ENCODE measurements around the gene NUDT2. TPM values are rescaled to one million over a fixed set of nuclear protein-coding genes. Genes with fewer than 3 reads are reported as not detected.

Gene NUDT2
- total and polyA plus RNA-seq, 10 donors, result 10.4 to 32.1 (median 16.0) TPM

- no peak for DNase-seq
- Histone ChIP-seq H3K9me3 (no peaks in the 10 kb centered on the region), H3K4me3 (no peak overlapping the region), H3K27me3 (replicated peaks in 1 of 7) (peaks cover 0 to 7% (median 0%) of the 10 kb centered on the region in 7 donors), H3K36me3 (no peaks in the 10 kb centered on the region), H3K4me1 (peaks cover 0 to 1% (median 0%) of the 10 kb centered on the region in 6 donors), H3K27ac (no peak overlapping the region)
- 73 to 94% (median 80%) methylated on average over 3 of the region's 3 CpGs for WGBS, 5 donors
- TF ChIP-seq POLR2A (IDR thresholded peaks at IDR 0.05), result no peak
- TF ChIP-seq POLR2AphosphoS5 (IDR thresholded peaks at IDR 0.05), result no peak
- TF ChIP-seq CTCF (IDR thresholded peaks at IDR 0.05 in 8 of 11, conservative IDR thresholded peaks at IDR 0.05 in 3 of 11), result no peak
- intact Hi-C loops (cut with DNase I; ENCODE audit: low total_unique reads), result loop anchor here (10.0 kb wide), 1 partner anchor 132 kb away; no protein-coding TSS in a partner anchor
Measured at GRCh38 chr9:34386656-34387055, 57.3 kb downstream of the NUDT2 start.

GRCh38 chr9:34387239-34387638 lies 57.9 kb downstream of the NUDT2 start:
- Histone ChIP-seq H3K27me3 (replicated peaks in 1 of 7) (peaks cover 0 to 12% (median 0%) of the 10 kb centered on the region in 7 donors), H3K27ac (no peak overlapping the region)
- DNase-seq, result no peak

GRCh38 chr9:34392511-34392910 lies 63.1 kb downstream of the NUDT2 start:
- Histone ChIP-seq H3K27ac (no peak overlapping the region), H3K36me3 (peaks cover 0 to under 1% (median 0%) of the 10 kb centered on the region in 6 donors), H3K4me3 (no peak overlapping the region), H3K27me3 (replicated peaks in 1 of 7) (peaks cover 0 to 12% (median 0%) of the 10 kb centered on the region in 7 donors), H3K4me1 (no peaks in the 10 kb centered on the region), H3K9me3 (no peaks in the 10 kb centered on the region)
- DNase-seq, result no peak
- no peak for TF ChIP-seq POLR2A (IDR thresholded peaks at IDR 0.05)
- no peak for TF ChIP-seq POLR2AphosphoS5 (IDR thresholded peaks at IDR 0.05)
- no peak for TF ChIP-seq CTCF (IDR thresholded peaks at IDR 0.05 in 8 of 11, conservative IDR thresholded peaks at IDR 0.05 in 3 of 11)
- intact Hi-C loops (cut with DNase I; ENCODE audit: low total_unique reads), result no loop called here
- 42 to 70% (median 50%) methylated on average over 1 of the region's 1 CpG for WGBS, 5 donors

More at GRCh38 chr9:34387239-34387638, 57.9 kb downstream of the NUDT2 start:
- TF ChIP-seq CTCF (IDR thresholded peaks at IDR 0.05 in 8 of 11, conservative IDR thresholded peaks at IDR 0.05 in 3 of 11) (no peak), POLR2AphosphoS5 (IDR thresholded peaks at IDR 0.05) (no peak), POLR2A (IDR thresholded peaks at IDR 0.05) (no peak)
- Histone ChIP-seq H3K36me3 (no peaks in the 10 kb centered on the region), H3K4me3 (no peak overlapping the region), H3K9me3 (no peaks in the 10 kb centered on the region), H3K4me1 (no peaks in the 10 kb centered on the region)
- WGBS, 5 donors, result 55 to 90% (median 76%) methylated on average over 2 to 4 of the region's 4 CpGs
- intact Hi-C loops (cut with DNase I; ENCODE audit: low total_unique reads), result loop anchor here (10.0 kb wide), 1 partner anchor 132 kb away; no protein-coding TSS in a partner anchor

Small RNA genes lying within 50 kb of the gene (small RNA-seq; reads per million reads assigned to genes)
- gene RF00019 (0 reads per million in 4 donors), gene RNU2-50P (0.12 to 0.38 (median 0.21) reads per million in 4 donors)

Other genes starting within 250 kb of the NUDT2 start
- 100 to 1,000 TPM in 1 of 7 donors, 10 to 100 TPM in 6; 36.5 to 107 (median 38.6) TPM for gene DCAF12, start 202.9 kb upstream of the NUDT2 start, total RNA-seq
- gene DCAF12, start 202.9 kb upstream of the NUDT2 start, polyA plus RNA-seq, result 10 to 100 TPM in 2 of 3 donors, 1 to 10 TPM in 1; 5.6 to 12.9 (median 11.2) TPM
- gene UBAP1, start 150.5 kb upstream of the NUDT2 start, total RNA-seq, result 10 to 100 TPM; 37.4 to 56.0 (median 44.9) TPM
- 10 to 100 TPM; 17.3 to 25.7 (median 20.2) TPM for gene UBAP1, start 150.5 kb upstream of the NUDT2 start, polyA plus RNA-seq
- 1 to 10 TPM in 3 of 7 donors, under 1 TPM in 4; 0.52 to 1.8 (median 0.83) TPM for gene KIF24, start 301 bp upstream of the NUDT2 start, total RNA-seq
- under 1 TPM; 0.15 to 0.33 (median 0.32) TPM for gene KIF24, start 301 bp upstream of the NUDT2 start, polyA plus RNA-seq
- 1 to 10 TPM in 6 of 7 donors, under 1 TPM in 1; 0.97 to 2.2 (median 1.5) TPM for gene MYORG, start 47.3 kb downstream of the NUDT2 start, total RNA-seq
- under 1 TPM; 0.22 to 0.48 (median 0.47) TPM for gene MYORG, start 47.3 kb downstream of the NUDT2 start, polyA plus RNA-seq
- gene FAM219A, start 129.0 kb downstream of the NUDT2 start, total RNA-seq, result 10 to 100 TPM; 10.4 to 26.9 (median 16.5) TPM
- gene FAM219A, start 129.0 kb downstream of the NUDT2 start, polyA plus RNA-seq, result 1 to 10 TPM; 3.2 to 9.3 (median 3.5) TPM
- gene DNAI1, start 129.2 kb downstream of the NUDT2 start, total RNA-seq, result not detected
- gene DNAI1, start 129.2 kb downstream of the NUDT2 start, polyA plus RNA-seq, result not detected
- gene ENHO, start 193.4 kb downstream of the NUDT2 start, total RNA-seq, result under 1 TPM in 3 of 7 donors, not detected in 4; 0.35 to 0.91 (median 0.46) TPM
- gene ENHO, start 193.4 kb downstream of the NUDT2 start, polyA plus RNA-seq, result under 1 TPM; 0.74 to 0.94 (median 0.89) TPM